GM19351 (cell line): ENCODE data around the gene CHPT1.
A peak's percentile ranks its signal among the peaks of the same experiment; 100 is the strongest.

Experiments
- ATAC-seq: cut with Tn5 transposase; IDR thresholded peaks from one replicate; pipeline ENCODE4 v1.9.1; 2021; ENCODE audit warnings: mild to moderate bottlenecking, moderate library complexity; ENCODE audit not compliant: unreplicated experiment

The CHPT1 gene

GRCh38 chr12:101761350-101761749 is 63.9 kb downstream of the CHPT1 start:
- no peak for ATAC-seq

- ATAC-seq = no peak
Measured at GRCh38 chr12:101761781-101762180, 64.3 kb downstream of the CHPT1 start.

- ATAC-seq = no peak
Measured at GRCh38 chr12:101763246-101763931, 65.9 kb downstream of the CHPT1 start.

GRCh38 chr12:101764051-101764792 is 66.8 kb downstream of the CHPT1 start:
- ATAC-seq = no peak

GRCh38 chr12:101767537-101767936 is 70.1 kb downstream of the CHPT1 start:
- no peak for ATAC-seq

GRCh38 chr12:101768781-101769180 is 71.3 kb downstream of the CHPT1 start:
- ATAC-seq = no peak

- no peak for ATAC-seq
Measured at GRCh38 chr12:101769865-101770264, 72.4 kb downstream of the CHPT1 start.

GRCh38 chr12:101772012-101772775 is 74.8 kb downstream of the CHPT1 start:
- ATAC-seq = no peak

- peak; percentile 77 for ATAC-seq
Measured at GRCh38 chr12:101773650-101774162, 76.3 kb downstream of the CHPT1 start.

GRCh38 chr12:101775816-101776215 is 78.4 kb downstream of the CHPT1 start:
- ATAC-seq = no peak

GRCh38 chr12:101777485-101777884 is 80.0 kb downstream of the CHPT1 start:
- ATAC-seq = no peak

GRCh38 chr12:101777978-101778377 is 80.5 kb downstream of the CHPT1 start:
- ATAC-seq = no peak
